CD14-positive monocyte (primary cell): ENCODE measurements around the gene TTLL4. TPM values are rescaled to one million over a fixed set of nuclear protein-coding genes. Genes with fewer than 3 reads are reported as not detected.

Experiments used
- DNase-seq, 3 donors: peaks; one replicate each; pipeline ENCODE4 v3.0.0-alpha.2; 2011 to 2022
- H2AFZ ChIP-seq: 2 replicates; pipeline ENCODE4 v1.6.0; 2012; ENCODE audit warnings: mild to moderate bottlenecking, low read depth, low read length, inconsistent platforms; ENCODE audit not compliant: insufficient read depth, poor library complexity, severe bottlenecking
- H3K27ac ChIP-seq, 2 donors: 1 replicate in 1 of 2; 2 replicates in 1 of 2; pipeline ENCODE4 v1.5.1; 2012 to 2013; ENCODE audit warnings: low read length in 2 of 2, control low read depth in 1 of 2, inconsistent platforms in 1 of 2, low read depth in 1 of 2, mild to moderate bottlenecking in 1 of 2
- H3K27me3 ChIP-seq, 2 donors: one replicate each; pipeline versions ENCODE4 v1.6.0 to v1.6.1; 2011 to 2013; ENCODE audit warnings: low read length in 2 of 2; ENCODE audit not compliant: control insufficient read depth in 2 of 2, insufficient read depth in 2 of 2
- H3K36me3 ChIP-seq, 2 donors: replicated peaks in 1 of 2; 1 replicate in 1 of 2; 2 replicates in 1 of 2; pipeline versions ENCODE4 v1.5.1 to v1.6.1; 2012 to 2013; ENCODE audit warnings: low read length in 2 of 2, control low read depth in 1 of 2, inconsistent platforms in 1 of 2, mild to moderate bottlenecking in 1 of 2; ENCODE audit not compliant: insufficient read depth in 2 of 2, control insufficient read depth in 1 of 2
- H3K4me1 ChIP-seq, 2 donors: 1 replicate in 1 of 2; 2 replicates in 1 of 2; pipeline versions ENCODE4 v1.5.1 to v1.6.1; 2012 to 2013; ENCODE audit warnings: low read length in 2 of 2, control low read depth in 1 of 2, inconsistent platforms in 1 of 2, mild to moderate bottlenecking in 1 of 2, moderate library complexity in 1 of 2; ENCODE audit not compliant: insufficient read depth in 2 of 2, control insufficient read depth in 1 of 2
- H3K4me2 ChIP-seq: replicated peaks from 2 replicates; pipeline ENCODE3; 2012; ENCODE audit warnings: low read length, moderate library complexity, mild to moderate bottlenecking; ENCODE audit not compliant: poor library complexity, severe bottlenecking; ENCODE audit errors: extremely low read depth
- H3K4me3 ChIP-seq, 3 experiments: fragments of 200-600 bp in 1 of 3; sonication (generic) in 1 of 3; replicated peaks in 1 of 3; 1 replicate in 2 of 3; 2 replicates in 1 of 3; pipeline ENCODE4 v1.5.1; 2011 to 2013; ENCODE audit warnings: low read length in 3 of 3, mild to moderate bottlenecking in 3 of 3, control low read depth in 2 of 3, low read depth in 2 of 3, inconsistent platforms in 1 of 3, moderate library complexity in 1 of 3
- H3K79me2 ChIP-seq: 2 replicates; pipeline ENCODE4 v1.6.0; 2012; ENCODE audit warnings: mild to moderate bottlenecking, control low read depth, inconsistent platforms, low read length, moderate library complexity; ENCODE audit not compliant: insufficient read depth
- H3K9ac ChIP-seq: 2 replicates; pipeline ENCODE4 v1.6.0; 2017; ENCODE audit warnings: low read length, mild to moderate bottlenecking; ENCODE audit not compliant: insufficient read depth, poor library complexity, severe bottlenecking
- H3K9me3 ChIP-seq, 2 donors: replicated peaks in 1 of 2; 1 replicate in 1 of 2; 2 replicates in 1 of 2; pipeline versions ENCODE4 v1.5.1 to v1.6.1; 2012 to 2013; ENCODE audit warnings: low read length in 2 of 2, control low read depth in 1 of 2; ENCODE audit not compliant: control insufficient read depth in 1 of 2, insufficient read depth in 1 of 2
- H4K20me1 ChIP-seq: 2 replicates; pipeline ENCODE4 v1.6.0; 2012; ENCODE audit warnings: mild to moderate bottlenecking, low read length, control low read depth, moderate library complexity; ENCODE audit not compliant: insufficient read depth
- H3K27ac Mint-ChIP-seq, 7 donors: one replicate each; pipeline ENCODE4 v1.8.0; 2020; ENCODE audit warnings: mild to moderate bottlenecking in 7 of 7, mixed read lengths in 7 of 7, moderate library complexity in 6 of 7, inconsistent platforms in 2 of 7
- H3K27me3 Mint-ChIP-seq, 3 donors: one replicate each; pipeline ENCODE4 v1.8.0; 2021 to 2022; ENCODE audit warnings: low read depth in 3 of 3, mild to moderate bottlenecking in 3 of 3, mixed read lengths in 3 of 3, moderate library complexity in 3 of 3, inconsistent platforms in 1 of 3
- H3K36me3 Mint-ChIP-seq, 2 donors: one replicate each; pipeline ENCODE4 v1.8.0; 2020; ENCODE audit warnings: mixed read lengths in 2 of 2, inconsistent platforms in 1 of 2, mild to moderate bottlenecking in 1 of 2
- H3K4me1 Mint-ChIP-seq: one replicate; pipeline ENCODE4 v1.8.0; 2020; ENCODE audit warnings: mild to moderate bottlenecking, mixed read lengths
- H3K4me3 Mint-ChIP-seq, 2 donors: one replicate each; pipeline ENCODE4 v1.8.0; 2020; ENCODE audit warnings: mild to moderate bottlenecking in 2 of 2, mixed read lengths in 2 of 2, moderate library complexity in 1 of 2
- H3K9me3 Mint-ChIP-seq, 7 donors: one replicate each; pipeline ENCODE4 v1.8.0; 2020 to 2022; ENCODE audit warnings: mixed read lengths in 7 of 7, mild to moderate bottlenecking in 6 of 7, moderate library complexity in 6 of 7, inconsistent platforms in 2 of 7
- WGBS: methylation state at CpG from one replicate; pipeline ENCODE4 v1.1.5; 2013; ENCODE audit warnings: missing lambda C conversion rate; ENCODE audit not compliant: insufficient coverage; 5-methylcytosine and 5-hydroxymethylcytosine counted together
- intact Hi-C, 2 donors: fragments of 100-400 bp; cut with micrococcal nuclease; formaldehyde crosslinking; loops; one replicate each; pipeline versions ENCODE4 v1.15.0 to v1.15.1; 2023
- polyA plus RNA-seq, 3 donors: library from polyadenylated mRNA; depleted of rRNA in 1 of 3; unstranded in 2 of 3; stranded (reverse) in 1 of 3; fragments of 300-500 nt in 2 of 3; fragments of >200 nt in 1 of 3; fragmentation: Illumina TruSeq in 2 of 3; gene quantifications; 1 replicate in 2 of 3; 2 replicates in 1 of 3; pipeline ENCODE4 v1.2.3, GENCODE V29; 2012 to 2021
- TF ChIP-seq, protein P1 (sequence below): fragments of 200-600 bp; IDR thresholded peaks from one replicate; pipeline ENCODE4 v1.8.0; 2022; ENCODE audit warnings: antibody characterized with exemption, mild to moderate bottlenecking

The TTLL4 gene
- polyA plus RNA-seq, 3 donors: 13.5 to 90.2 (median 16.3) TPM

GRCh38 chr2:218732052-218732760 lies 21.6 kb downstream of the TTLL4 start:
- peak overlapping the region in 1 of 2 donors; percentile 35 for H3K4me3 Mint-ChIP-seq
- intact Hi-C loops: loop anchor here in 1 of 2 donors (5.0 kb wide), 2 partner anchors 90 to 105 kb away; no protein-coding TSS in a partner anchor
- peak overlapping the region; percentile 70 for H3K9ac ChIP-seq
- peaks cover 4 to 14% of the 10 kb centered on the region in 2 donors for H3K36me3 ChIP-seq
- no peaks in the 10 kb centered on the region for H3K27me3 ChIP-seq
- peaks cover 7 to 13% (median 8%) of the 10 kb centered on the region in 7 donors for H3K9me3 Mint-ChIP-seq
- 100% methylated on average over 4 of the region's 5 CpGs for WGBS
- peaks cover 39 to 53% of the 10 kb centered on the region in 2 donors for H3K36me3 Mint-ChIP-seq
- no peak overlapping the region for H2AFZ ChIP-seq
- peak overlapping the region; percentile 95 to 99 for H3K27ac ChIP-seq
- no peak for DNase-seq
- peaks cover 56% of the 10 kb centered on the region for H3K79me2 ChIP-seq
- H4K20me1 ChIP-seq: no peaks in the 10 kb centered on the region
- peak overlapping the region; percentile 32 for H3K4me2 ChIP-seq
- H3K4me3 ChIP-seq: peak overlapping the region in 1 of 3 experiments; percentile 29
- peaks cover 67% of the 10 kb centered on the region for H3K4me1 Mint-ChIP-seq
- peaks cover 0 to 1% (median 0%) of the 10 kb centered on the region in 3 donors for H3K27me3 Mint-ChIP-seq
- peak overlapping the region; percentile 98 to 100 (median 100) for H3K27ac Mint-ChIP-seq
- TF ChIP-seq, protein P1, sequence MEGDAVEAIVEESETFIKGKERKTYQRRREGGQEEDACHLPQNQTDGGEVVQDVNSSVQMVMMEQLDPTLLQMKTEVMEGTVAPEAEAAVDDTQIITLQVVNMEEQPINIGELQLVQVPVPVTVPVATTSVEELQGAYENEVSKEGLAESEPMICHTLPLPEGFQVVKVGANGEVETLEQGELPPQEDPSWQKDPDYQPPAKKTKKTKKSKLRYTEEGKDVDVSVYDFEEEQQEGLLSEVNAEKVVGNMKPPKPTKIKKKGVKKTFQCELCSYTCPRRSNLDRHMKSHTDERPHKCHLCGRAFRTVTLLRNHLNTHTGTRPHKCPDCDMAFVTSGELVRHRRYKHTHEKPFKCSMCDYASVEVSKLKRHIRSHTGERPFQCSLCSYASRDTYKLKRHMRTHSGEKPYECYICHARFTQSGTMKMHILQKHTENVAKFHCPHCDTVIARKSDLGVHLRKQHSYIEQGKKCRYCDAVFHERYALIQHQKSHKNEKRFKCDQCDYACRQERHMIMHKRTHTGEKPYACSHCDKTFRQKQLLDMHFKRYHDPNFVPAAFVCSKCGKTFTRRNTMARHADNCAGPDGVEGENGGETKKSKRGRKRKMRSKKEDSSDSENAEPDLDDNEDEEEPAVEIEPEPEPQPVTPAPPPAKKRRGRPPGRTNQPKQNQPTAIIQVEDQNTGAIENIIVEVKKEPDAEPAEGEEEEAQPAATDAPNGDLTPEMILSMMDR: no peak
- peaks cover 51 to 56% of the 10 kb centered on the region in 2 donors for H3K4me1 ChIP-seq
- peaks cover 6% of the 10 kb centered on the region in 2 donors for H3K9me3 ChIP-seq

GRCh38 chr2:218732761-218733158 lies 22.1 kb downstream of the TTLL4 start:
- peak overlapping the region in 1 of 3 experiments; percentile 29 for H3K4me3 ChIP-seq
- Mint-ChIP-seq H3K4me1 (peaks cover 67% of the 10 kb centered on the region), H3K27me3 (peaks cover 0 to 1% (median 0%) of the 10 kb centered on the region in 3 donors), H3K9me3 (peaks cover 1 to 11% (median 3%) of the 10 kb centered on the region in 7 donors), H3K4me3 (peak overlapping the region; percentile 5 to 33), H3K36me3 (peaks cover 43 to 53% of the 10 kb centered on the region in 2 donors), H3K27ac (peak overlapping the region; percentile 98 to 100 (median 100))
- TF ChIP-seq, protein P1: no peak
- intact Hi-C loops: loop anchor here in 1 of 2 donors (1.0 to 5.0 kb wide), 3 partner anchors 12 to 105 kb away; no protein-coding TSS in a partner anchor
- H3K9me3 ChIP-seq: peaks cover 0 to under 1% of the 10 kb centered on the region in 2 donors
- no CpG with 5 or more reads among the region's 2 CpGs for WGBS
- H3K27ac ChIP-seq: peak overlapping the region; percentile 95 to 99
- peaks cover 60% of the 10 kb centered on the region for H3K79me2 ChIP-seq
- H3K27me3 ChIP-seq: no peaks in the 10 kb centered on the region
- DNase-seq: peak; percentile 45 to 64 (median 64)
- peak overlapping the region; percentile 70 for H3K9ac ChIP-seq
- peak overlapping the region; percentile 6 for H3K4me2 ChIP-seq
- no peak overlapping the region for H2AFZ ChIP-seq
- no peaks in the 10 kb centered on the region for H4K20me1 ChIP-seq
- H3K4me1 ChIP-seq: peaks cover 51 to 56% of the 10 kb centered on the region in 2 donors
- H3K36me3 ChIP-seq: peaks cover 9 to 14% of the 10 kb centered on the region in 2 donors
